ENCODE data around the gene PKIG.
A peak's percentile ranks its signal among the peaks of the same experiment; 100 is the strongest.
"Not testable (repeated sequence)": the region's sequence is repeated elsewhere in the genome, so short reads cannot be mapped to it uniquely, and the experiment has no call there.

The PKIG gene

DNA sequence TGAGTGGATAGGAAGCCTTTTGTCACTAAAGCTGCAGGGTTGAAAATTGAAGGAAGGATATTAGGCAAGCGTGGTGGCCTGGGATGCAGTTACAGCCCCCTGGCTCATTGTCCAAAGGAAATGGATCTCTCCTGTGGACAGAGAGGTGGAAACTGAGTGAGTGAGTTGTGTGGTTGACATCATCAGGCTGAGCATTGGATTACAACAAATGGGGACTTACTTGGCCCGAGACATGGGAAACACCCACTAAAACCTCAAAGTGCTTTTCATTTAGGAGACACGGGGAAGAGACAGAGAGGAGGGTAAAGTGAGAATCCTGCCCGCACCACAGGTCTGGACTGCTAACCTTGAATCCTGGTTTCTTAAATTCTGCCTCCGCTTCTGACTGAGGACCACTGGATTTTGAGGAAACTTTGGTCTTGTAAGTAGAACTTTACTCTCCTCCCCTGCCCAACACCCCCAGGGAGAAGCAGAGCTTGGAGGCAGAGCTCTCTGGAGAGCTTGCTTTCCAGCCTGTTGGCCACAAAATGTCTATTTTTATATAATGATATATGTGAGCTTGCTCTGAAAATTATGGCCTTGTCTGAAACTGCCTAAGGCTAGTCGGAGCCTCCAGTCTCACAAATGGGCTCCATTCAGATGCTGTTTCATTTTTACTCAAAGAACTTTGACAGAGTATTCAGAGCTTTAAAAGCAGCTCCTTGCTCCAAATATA, at the start of gene PKIG:
TSS of gene PKIG (plus strand) at position 269 of the 715 bp plus-strand sequence. CDS start 31,978 bp downstream, outside the sequence.
- DNase-seq = no peak

DNA sequence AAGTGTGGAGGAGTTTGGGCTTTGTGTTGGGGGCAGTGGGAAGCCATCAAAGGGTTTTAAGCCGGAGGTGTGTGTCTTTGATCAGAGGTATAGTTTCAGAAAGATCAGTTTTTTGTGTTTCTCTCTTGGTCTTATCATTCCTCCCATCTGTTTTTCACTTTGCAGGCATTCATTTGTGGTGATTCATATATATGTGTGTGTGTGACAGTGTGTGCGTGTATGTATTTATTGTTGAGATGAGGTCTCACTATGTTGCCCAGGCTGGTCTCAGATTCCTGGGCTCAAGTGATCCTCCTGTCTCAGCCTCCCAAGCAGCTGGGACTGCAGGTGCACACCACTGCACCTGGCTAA, 49.4 kb upstream of the PKIG start:
- no peak for DNase-seq

GRCh38 chr20:44533928-44534327, 48.5 kb upstream of the PKIG start:
- no peak for DNase-seq

DNA sequence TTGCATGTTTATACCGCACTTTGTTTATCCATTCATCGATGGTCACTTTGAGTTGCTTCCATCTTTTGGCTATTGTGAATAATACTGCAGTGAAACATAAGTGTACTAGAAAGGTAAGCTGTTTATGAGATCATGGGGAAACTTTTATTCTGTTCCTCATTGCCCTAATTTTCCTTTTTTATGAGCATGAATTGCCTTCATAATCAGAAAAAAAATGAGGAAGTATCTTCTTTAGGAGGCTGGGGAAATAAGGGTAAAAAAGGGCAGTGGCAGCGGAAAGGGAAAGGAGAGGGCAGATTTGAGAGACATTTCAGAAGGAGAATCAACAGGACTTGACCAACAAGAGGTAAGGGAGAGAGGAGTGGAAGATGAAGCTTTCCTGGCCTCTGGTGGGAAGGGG, 46.2 kb upstream of the PKIG start:
- DNase-seq = no peak

- no peak for DNase-seq
Observed at GRCh38 chr20:44537993-44538392, 44.4 kb upstream of the PKIG start.

- DNase-seq = no peak
Observed at GRCh38 chr20:44540834-44541233, 41.5 kb upstream of the PKIG start.

DNA sequence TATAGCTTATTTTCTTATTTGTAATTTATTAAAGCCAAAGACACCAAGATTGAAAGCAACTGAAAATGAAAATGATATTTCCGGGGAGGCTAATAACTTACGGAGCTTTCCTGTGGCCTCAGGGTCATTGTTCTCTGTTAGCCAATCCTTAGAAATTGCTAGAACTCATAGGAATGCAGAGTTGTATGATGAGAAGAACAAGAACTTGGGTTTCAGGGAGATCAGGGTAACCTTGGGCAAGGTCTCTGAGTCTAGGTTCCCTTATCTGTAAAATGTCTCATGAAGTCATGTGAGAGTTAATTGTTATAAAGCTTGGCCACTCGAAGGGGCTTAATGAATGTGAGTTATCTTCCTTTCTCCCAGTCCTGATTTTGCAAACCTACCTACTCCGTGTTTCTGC, 40.4 kb upstream of the PKIG start:
- no peak for DNase-seq

GRCh38 chr20:44542890-44543289, 39.5 kb upstream of the PKIG start:
- no peak for DNase-seq

GRCh38 chr20:44543358-44543757, 39.0 kb upstream of the PKIG start:
- no peak for DNase-seq

- no peak for DNase-seq
Observed at GRCh38 chr20:44544263-44544662, 38.1 kb upstream of the PKIG start.

DNA sequence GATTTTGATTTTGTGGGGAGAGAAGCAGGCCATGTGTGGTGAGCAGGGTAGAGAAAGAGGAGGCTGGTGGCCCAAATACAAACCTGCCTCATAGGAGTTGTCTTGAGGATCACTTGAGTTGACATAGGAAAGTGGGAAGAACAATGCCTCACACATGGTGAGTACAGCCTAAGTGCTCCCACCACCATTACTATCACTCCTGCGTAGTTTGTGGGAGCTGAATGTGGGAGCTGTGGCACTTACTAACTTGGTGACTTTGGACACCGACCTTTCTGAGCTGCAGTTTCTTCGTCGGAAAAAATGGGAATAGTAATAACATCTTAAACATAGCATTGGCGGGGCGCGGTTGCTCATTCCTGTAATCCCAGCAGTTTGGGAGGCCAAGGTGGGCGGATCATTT, 35.0 kb upstream of the PKIG start:
- DNase-seq = no peak

- no peak for DNase-seq
Observed at GRCh38 chr20:44549123-44549522, 33.3 kb upstream of the PKIG start.

DNA sequence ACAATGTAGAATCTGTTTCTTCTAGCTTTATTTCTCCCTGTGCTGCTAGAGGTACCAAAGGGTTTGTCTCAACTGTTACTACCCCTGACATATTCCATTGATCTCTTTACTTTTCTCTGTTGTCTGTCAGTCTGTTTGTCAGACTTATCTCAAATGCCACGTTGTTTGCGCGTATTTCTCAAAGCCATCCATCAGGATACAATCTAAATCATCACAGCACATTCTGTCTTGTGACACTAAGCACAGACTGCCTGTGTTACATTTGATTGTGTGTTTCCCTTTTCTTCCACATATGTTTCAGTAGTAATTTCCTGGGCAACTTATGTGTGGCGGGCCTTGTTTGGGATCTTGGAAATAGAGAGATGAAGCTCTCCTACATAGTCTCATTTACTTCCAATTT, 30.3 kb upstream of the PKIG start:
- DNase-seq = no peak

DNA sequence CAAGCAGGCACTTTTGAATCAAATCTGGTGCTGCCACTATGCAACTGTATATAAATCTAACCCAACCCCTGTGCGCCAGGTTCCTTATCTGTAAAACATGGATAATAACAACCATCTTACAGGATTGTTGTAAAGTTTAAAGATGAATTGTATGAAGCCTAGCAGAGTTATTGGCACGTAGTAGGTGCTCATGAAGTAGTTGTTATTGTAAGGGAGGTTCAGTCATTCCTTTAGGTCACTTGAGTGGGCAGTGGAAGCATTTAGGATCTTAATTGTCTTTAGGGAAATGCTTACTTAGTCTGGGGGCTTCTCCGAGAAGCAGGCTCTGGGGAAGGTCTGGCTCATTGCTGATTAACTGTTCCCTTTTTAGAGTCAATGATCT, 29.8 kb upstream of the PKIG start:
- DNase-seq = no peak

GRCh38 chr20:44552950-44553908, 29.1 kb upstream of the PKIG start:
- DNase-seq = peak; percentile 58

DNA sequence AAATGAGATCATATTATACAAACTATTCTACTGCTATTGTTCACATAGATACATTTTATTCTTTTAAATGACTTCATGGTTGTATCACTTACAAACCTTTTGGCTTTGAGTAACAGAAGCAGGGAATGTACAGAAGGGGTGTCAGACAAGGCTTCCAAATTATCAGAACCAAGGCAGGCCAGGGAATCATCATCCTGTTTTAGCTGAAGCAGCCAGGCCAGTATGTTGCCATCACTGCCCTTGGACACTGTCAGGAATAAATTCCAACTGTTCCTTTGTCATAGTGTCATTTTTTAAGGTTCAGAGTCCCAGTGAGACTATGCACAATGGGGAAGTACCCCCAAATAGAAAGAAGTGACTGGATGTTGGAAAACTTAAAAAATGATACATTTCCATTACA, 23.1 kb upstream of the PKIG start:
- DNase-seq = no peak

GRCh38 chr20:44560229-44560628, 22.1 kb upstream of the PKIG start:
- DNase-seq = no peak

GRCh38 chr20:44560818-44561217, 21.6 kb upstream of the PKIG start:
- DNase-seq = not testable (repeated sequence)

- no peak for DNase-seq
Observed at GRCh38 chr20:44561876-44562275, 20.5 kb upstream of the PKIG start.

GRCh38 chr20:44566018-44566417, 16.4 kb upstream of the PKIG start:
- no peak for DNase-seq

GRCh38 chr20:44566811-44567210, 15.6 kb upstream of the PKIG start:
- DNase-seq = no peak

- no peak for DNase-seq
Observed at GRCh38 chr20:44570367-44570766, 12.0 kb upstream of the PKIG start.

DNA sequence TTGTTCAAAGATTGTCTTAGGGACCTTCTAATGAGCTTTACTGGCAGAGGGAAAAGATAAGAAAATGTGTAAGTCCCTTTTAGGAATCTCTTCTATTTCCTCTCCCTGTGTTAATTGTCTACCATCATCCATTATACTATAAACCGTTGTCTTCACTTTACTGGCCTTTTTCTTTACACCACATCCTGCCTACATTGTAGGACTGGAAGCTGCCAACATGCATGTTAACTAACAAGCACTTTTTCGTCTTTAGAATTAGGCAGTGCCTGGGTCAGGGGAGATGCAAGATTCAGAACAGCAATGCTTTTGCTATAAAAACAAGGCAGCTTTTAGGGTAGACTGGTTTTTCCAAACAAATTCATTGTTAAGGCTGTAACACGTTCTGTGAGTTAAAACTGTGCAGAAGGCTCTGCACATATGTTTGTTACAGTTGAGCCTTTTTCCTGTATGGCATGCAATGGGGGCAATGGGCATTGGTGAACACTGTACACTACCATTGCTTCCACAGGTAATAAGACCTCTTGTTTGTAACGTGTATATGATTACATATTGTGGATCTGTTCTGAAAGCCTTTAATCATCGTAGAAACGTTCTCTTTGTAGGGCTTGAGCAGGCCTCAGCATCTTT, 10.9 kb upstream of the PKIG start:
- DNase-seq = no peak

All from DMS79 (cell line).